Measurements from ENCODE around the gene KCNJ16.

DNA sequence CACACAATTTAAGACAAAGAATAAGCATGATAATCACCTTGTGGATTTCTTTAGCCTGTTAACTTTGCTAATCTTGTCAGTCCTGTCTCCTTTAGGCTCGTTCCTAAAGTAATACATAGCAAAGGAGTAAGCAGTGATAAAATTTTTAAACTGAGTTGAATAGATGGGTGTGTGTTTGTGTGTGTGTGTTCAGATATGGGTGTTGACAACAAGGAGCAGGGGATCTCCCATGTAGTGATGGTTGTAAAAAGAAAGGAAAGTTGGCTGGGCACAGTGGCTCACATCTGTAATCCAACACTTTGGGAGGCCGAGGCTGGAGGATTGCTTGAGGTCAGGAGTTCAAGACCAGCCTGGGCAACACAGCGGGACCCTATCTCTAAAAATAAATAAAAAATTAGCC, 49.7 kb downstream of the KCNJ16 start:
- no peak for TF ChIP-seq POLR2A (IDR thresholded peaks at IDR 0.05; ENCODE audit: low read depth, low read length)
- TF ChIP-seq POLR2AphosphoS5 (IDR thresholded peaks at IDR 0.05; ENCODE audit: low read depth, low read length) = no peak
